Measurements from ENCODE around the gene DEPP1.

GRCh38 chr10:44995914-44996669 is 17.5 kb upstream of the DEPP1 start:
- no peak for TF ChIP-seq CTCF (IDR thresholded peaks at IDR 0.05; ENCODE audit: low read depth, low read length, poor library complexity, severe bottlenecking)
- TF ChIP-seq EZH2phosphoT487 (IDR thresholded peaks at IDR 0.05; ENCODE audit: borderline replicate concordance, low read length) = no peak
